Fibroblast of skin of right biceps (primary cell): Measurements from ENCODE around the gene KRT85.

ENCODE experiments used
- DNase-seq: peaks from one replicate; pipeline ENCODE4 v3.0.0-alpha.2; 2013

The KRT85 gene

DNA sequence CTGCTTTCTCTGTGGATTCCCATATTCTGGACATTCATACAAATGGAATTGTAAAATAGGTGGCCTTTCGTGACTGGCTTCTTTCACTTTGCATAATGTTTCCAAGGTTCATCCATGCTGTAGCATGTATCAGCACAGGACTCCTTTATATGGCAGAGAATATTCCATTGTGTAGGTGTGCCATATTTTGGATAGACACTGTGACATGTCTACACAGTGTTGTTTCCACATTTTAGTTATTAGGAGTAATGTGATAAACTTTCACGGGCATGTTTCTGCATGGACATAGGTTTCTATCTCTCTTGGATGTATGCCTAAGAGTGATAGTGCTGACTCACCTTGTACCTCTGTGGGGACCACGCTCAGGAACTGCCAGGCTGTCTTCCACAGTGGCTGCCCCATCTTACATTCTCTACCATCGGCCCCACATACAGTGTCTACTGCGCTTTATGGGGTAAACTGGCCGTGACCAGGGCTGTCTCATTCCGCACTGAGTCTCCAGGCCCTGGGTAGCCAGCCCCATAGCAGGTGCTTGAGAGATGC, 25.3 kb upstream of the KRT85 start:
- DNase-seq = no peak

DNA sequence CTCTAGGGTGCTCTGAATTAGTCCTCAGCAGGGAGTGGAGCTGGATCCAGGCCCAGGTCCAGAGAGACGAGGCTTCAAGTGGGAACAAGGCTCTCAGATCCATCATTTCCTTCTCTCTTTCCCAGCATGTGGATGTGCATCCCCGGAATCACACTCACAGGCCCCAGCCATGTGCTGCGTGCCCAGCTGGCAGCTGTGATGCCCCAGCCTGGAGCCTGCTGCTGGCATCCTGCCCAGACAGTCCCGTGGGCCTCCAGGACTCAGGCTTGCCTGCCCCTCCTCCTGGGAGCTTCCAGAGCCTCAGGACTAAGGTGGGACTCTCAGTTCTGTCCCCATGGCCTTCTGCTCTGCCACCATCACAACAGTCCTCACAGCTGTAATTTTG, 24.3 kb upstream of the KRT85 start:
- no peak for DNase-seq

DNA sequence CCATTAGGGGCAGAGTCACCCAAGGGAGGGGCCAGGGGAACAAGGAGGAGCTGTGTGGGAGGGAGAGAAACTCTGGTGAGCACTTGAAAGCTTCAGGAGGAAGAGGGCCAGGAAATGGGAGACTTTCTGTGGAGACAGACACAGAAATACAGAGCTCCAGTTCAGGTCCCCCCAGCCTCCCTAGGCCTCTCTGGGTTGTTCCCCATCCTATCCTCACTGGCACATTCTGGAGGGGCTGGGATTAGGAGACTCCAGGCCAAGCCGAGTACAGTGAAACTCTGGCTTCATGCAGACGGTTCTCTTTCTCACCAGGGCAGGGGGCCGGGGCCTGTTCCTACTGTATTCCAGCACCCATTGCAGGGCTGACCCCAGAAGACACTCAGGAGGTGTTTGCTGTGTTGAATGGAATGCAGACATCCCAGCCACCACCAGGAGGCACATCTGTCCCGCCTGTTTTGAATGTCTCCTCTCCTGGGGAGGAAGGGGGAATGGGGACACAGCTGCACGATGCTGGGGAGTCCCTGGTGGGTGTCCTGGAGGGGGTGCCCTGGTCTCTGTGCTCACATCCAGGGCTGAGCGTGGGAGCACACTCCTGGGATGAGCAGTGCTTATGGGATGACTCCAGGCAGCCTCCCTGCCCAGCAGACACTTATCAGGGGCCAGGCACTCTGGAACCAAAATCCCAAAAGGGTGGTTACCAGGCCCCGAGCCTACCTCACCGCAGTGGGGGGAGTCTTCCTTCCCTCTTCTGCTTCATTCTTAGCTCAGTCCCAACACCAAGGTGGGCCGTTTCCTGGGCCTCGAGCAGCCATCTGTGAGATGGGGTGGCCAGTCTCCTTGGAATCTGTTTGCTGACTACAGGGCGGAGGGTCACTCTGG, 23.7 kb upstream of the KRT85 start:
- DNase-seq = peak; percentile 43

DNA sequence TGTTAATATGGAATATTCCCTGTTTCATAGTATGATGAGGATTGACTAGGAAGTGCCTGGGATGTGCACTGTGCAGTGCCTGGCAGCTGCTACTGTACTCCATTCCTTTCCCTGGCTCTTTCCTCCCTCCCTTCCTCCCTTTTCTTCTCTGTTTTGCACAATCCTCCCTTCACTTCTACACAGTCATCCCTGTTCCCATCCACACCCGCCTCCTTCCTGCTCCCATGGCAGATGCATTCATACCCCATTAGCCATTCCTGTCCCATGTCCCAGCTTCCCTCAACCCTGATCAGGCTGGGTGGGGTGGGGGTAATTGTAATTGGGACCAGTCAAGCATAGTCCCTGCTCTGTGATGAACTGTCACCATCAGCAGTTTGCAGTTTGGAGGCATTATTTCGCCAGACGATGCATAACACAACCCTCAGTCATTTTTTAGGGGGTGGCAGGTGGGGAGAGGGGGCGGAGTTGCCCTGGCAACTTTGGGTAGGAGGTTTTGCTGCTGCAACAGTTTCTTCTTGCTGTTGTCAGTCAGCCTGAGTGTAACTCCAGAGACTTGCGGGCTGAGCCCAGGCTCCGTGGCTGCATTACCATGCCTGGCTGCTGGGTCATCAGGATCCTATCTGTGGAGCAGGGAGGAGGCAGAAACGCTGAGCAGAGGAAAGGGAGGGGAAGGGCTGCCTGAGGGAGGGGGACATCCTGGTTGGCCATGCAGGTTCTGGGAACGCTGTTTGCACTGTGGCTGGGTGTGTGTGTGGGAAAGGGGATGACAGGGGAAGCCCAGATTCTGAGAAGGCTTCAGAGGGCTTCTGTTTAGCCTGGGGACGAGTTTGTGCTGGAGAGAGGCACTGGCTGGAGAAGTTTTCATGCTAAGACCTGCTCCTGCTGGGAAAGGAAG, 22.3 kb upstream of the KRT85 start:
- peak; percentile 42 for DNase-seq

DNA sequence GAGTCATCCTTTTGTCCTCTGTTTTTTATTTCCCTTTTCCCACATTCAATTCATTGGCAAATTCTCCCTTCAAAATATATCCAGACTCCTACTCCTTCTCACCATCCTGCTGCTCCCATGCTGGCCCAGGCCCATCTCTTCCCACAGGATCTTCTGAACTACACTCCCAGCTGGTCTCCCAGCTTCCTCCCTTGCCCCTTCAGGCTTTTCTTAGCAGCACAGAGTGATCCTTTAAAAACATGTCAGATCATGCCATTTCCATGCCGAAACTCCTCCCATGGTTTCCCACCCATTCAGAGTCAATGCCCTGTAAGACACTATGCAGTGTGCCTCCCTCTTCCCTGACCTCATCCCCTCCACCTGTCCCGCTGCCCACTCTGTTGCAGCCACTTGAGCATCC, 20.6 kb upstream of the KRT85 start:
- DNase-seq = no peak

DNA sequence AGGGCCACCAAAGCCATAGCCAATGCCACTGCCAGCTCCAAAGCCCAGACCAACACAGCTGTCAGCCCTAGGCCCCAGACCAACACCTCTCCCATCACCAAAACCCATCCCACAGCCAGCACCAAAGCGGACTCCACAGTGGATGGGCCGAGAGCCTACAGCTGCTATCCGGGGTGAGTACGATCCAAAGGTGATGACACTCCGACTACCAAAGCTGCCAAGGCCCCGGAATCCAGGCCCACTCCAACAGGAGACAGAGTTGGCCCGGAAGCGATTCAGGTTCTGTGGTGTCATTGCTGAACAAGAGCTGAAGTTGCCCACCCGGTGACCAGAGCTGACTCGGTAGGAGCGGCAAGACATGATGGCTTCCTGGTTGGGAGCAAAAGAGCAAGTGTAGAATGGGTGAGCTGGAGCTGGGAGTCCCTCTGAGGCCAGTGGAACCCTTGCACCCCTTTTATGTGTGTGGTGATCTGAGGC, 18.0 kb upstream of the KRT85 start, which contains the start of gene KRT84:
Gene KRT84, minus strand, starts transcription at position 427 of the 477 bp plus-strand sequence. Its CDS starts 67 bp downstream, at position 360.
- DNase-seq = no peak

DNA sequence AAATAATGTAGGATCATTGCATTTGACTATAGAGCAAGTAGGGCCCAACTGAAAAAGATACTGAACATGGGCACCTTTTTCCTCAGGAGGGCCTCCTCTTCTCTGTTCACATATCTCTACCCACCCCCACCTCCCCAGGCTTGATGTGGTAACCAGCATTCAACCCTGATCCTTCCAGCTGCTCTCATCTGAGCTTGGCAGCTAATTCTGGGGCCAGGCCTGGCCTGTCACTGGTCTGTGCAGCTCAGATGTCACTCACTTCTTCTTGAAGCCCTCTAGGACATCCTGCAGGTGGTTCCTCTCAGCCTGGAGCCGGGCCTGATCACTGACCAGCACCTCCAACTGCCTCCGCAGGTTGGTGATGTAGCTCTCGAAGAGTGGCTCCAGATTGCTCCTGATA, 16.1 kb upstream of the KRT85 start:
- no peak for DNase-seq

DNA sequence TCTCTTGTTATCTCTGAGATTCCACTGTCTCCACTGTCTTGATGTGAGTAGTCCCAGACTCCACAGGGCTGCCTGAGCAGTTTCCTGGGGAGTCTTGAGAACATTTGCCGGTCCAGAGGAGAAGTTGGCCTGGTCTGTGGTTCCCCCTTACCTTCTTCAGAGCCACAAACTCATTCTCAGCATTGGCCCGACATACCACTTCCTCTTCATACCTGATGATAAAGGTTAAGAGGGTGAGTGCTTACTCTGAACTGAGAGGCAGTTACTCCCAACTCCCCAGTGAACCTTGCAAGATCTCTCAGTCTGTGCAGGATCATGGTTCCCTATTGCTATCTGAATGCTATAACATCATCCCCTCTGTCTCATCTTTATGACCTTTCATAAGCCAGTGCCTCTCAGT, 15.6 kb upstream of the KRT85 start:
- no peak for DNase-seq

DNA sequence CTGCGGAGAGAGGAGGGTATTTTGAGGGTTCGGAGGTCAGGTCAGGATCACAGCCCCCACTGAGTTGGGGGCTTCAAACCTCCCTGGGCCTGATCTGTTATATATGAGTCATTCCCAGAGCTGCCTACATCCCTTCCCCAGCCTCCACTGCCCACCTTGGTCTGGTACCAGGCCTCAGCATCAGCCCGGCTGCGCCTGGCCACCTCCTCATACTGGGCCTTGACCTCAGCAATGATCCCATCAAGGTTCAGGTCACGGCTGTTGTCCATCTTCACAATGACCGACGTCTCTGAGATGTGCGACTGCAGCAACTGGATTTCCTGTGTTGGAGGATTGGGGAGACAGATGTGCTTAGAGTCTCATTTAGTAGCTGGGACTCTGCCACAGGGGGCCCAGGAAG, 13.9 kb upstream of the KRT85 start:
- DNase-seq = no peak

DNA sequence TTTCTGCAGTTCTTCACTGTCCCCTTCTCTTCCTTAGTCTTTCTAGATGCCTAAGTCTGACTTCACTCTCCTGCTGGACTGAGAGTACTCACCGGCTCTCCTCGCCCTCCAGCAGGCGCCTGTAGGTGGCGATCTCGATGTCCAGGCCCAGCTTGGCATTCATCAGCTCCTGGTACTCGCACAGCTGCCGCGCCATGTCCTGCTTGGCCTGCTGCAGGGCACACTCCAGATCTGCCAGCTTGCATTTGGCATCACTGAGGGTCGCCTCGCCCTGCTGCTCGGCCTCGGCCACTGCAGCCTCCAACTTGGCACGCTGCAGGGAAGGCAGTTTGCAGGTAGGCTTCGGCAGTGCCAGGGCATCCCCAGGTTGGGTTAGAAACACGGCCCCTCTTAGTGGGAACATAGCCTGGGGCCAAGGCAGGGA, 13.0 kb upstream of the KRT85 start:
- peak; percentile 23 for DNase-seq

DNA sequence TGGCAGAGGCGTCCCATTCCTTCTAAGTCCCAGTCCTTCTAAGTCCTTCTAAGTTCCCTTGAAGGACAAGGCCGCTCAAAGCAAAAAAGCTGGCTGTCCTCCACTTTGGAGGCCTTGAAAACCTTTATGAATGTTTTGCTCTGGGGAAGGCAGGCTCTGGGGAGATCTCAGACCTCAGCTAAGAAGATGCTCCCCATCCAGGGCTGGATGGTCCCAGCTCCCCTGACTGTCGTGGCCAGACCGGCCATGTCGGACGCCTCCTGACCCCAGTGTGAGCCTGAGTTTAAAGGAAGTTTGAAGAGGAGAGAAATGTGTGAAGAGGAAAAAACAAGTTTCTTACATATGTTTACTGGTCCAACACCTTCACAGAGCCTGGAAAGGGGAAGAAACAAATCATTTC, 12.3 kb upstream of the KRT85 start:
- DNase-seq = no peak

DNA sequence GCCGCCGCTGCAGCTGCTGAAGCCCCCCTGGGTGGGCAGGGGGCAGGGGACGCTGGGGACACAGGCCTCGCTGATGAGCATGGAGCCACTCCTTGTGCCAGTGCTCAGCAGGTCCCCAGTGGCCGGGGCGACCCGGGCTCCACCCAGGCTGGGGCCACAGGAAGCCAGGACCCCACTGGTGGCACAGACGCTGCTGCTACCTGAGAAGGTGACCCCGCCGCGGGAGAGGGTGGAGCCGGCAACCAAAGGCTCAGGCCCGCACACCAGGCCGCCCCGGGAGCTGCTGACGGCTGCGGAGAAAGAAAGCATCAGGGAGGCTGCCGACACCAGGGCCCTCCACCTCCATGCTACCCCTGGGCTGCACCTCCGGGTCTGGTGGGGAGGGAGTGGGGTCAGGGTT, 10.8 kb upstream of the KRT85 start:
- no peak for DNase-seq

DNA sequence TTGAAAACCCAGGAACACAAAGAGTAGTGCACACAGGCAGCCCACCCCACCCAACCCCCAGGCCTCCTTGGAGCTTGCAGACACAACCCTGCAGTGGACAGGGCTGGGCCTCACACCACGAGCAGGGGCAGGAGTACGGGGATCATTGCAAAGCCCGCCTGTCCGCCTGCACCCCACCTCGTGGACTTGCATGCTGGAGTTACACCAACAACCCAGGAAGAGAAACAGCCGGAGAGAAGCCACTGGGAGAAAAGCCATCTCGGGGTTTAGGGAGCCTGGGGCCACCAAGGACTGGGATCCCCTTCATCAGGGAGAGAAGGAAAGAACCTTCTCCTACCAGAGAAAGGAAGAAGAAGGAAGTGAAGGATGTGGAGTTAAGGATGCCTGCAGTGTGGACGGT, 10.0 kb upstream of the KRT85 start:
- DNase-seq = no peak

DNA sequence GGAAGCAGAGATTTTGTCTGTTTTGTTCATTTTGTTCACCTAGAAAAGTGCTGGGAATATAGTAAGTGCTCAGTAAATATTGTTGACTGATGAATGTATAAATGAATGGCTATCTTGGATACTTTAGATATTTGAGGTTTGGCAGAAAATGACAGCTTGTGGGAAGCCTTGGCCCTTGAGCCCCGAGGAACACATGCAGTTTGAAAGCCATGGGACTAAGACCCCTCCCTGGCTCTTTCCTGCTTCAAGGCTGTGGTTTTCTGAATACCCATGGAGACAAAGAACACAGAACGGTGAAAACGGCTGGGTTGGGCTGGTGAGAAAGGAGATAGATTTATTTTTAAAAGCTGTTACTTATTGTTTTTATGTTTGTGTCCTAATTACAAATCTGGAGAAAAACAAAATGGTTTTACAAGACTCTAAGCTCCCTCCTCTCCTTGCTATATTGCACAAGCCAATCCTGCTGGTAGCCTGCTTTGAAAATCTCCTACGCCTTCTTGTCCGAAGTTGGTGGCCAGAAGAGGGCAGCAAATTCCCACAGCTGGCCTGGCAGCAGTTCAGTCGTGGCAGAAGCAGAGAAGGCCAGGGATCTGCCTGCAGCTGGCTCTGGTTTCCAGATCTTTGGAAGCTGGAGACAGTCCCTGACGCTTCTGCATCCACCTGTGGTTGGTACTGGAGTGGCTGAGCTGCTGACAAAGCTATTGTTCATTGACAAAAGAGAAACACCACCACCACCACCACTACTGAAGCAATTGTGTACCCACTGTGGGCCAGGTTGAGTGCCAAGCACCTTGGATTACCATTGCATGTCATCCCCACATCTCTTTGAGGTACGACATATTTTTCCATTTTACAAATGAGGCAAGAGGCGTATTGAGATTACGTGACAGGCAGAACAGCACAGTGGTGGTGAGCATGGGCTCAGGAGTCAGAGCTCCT, 5.2 kb upstream of the KRT85 start:
- peak; percentile 76 for DNase-seq

DNA sequence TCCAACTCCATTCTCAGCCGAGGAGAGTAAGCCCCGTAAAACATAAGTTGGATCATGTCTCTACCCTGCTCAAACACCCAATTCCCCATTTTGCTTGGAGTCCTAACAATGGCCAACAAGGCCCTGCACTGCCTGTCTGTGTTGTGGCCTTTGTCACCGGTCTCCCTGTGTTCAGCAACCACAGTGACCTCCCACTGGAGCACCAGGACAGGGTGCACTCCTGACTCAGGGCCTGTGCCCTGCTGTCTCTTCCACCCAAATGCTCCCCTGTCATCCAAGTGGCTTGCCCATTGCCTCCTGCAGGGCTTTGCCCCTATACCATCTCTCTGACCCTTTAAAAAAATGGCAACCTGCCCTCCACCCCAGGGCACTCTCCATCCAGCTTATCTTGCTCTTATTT, 4.4 kb upstream of the KRT85 start:
- DNase-seq = no peak

DNA sequence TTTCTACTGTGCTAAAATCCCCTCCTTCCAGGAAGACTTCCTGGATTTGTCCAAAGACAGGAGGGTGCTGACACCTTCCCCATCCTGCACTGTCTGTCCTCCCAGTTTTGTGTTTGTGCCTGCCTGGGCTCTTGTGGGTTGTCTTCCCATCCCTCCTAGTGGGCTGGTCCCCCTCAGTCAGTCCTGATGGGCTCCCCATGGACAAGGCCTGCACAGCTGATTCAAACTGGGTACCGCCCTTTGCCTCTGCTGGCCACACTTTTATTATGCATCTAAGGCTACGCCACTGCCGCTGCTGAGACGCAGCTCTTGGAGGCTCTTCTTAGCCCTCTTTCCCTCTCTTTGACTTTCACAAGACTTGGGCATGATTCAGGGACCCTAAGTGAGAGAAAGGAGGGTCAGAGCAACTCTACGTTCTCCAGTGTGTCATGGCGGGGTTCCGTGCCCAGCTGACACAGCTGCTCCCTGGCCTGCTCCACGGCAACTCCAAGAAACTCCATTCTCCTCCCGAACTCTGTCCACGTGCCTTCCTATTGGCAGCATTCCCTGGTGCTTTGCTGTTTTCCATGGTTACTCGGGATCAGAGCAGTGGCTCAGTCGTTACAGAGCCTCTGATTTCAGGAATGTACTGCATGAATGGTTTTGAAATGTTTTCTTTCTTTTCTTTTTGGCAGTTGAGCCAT, 3.8 kb upstream of the KRT85 start:
- peak; percentile 66 for DNase-seq

DNA sequence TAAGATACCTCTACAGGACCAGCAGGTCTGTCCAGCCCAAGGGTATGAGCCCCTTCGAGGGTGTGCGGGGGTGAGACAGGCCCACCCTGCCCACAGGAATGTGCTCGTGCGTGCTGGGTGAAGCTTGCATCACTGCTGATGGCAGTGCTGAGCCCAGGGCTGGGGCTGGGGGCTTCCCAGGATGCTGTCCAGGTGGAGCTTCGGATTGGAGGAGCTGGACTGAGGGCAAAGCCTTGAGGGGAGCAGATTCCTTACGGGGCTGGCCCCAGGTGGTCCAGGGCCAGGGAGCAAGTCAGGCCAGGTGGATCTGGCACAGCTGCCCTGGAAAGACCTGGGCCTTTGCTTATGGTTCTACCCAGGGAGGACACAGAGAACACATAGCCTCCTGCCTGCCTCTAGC, 2.5 kb upstream of the KRT85 start:
- no peak for DNase-seq

DNA sequence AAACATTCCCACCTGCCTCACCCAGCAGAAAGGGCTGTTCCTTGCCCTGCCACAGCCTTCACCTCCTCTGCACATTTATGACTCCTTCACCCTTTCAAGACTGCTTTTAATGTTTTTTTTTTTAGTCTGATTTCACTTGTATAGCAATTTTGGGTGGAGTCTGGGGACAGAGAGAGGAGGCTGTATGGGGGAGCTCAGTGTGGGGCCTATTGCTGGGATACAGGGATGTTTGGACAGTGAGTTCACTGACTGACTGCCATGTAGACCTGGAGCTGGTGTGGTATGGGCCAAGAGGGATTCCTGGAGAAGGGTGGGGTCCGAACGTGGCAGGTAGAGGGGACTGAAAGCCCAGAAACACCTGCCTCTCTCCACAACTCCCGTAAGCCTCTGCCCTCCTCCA, 1.9 kb upstream of the KRT85 start:
- no peak for DNase-seq

DNA sequence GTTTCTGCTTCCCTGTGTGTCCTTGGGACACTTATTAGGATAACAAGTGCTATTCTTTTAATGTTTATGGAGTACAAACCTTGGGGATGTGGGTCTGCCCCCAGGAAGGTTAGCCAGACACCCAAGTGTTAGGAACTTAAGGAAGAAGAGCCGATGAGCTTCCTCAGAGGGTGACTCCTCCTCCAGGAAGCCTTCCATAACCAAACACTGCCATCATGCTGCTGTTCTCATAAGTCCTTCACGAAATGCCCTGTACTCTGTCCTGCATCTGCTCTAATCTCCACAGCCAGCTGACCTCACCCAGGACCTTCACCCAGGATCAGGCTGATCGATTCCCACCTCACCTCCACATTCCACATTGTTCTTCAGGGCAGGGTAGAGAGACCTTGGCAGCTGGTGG, 1.2 kb upstream of the KRT85 start:
- no peak for DNase-seq

DNA sequence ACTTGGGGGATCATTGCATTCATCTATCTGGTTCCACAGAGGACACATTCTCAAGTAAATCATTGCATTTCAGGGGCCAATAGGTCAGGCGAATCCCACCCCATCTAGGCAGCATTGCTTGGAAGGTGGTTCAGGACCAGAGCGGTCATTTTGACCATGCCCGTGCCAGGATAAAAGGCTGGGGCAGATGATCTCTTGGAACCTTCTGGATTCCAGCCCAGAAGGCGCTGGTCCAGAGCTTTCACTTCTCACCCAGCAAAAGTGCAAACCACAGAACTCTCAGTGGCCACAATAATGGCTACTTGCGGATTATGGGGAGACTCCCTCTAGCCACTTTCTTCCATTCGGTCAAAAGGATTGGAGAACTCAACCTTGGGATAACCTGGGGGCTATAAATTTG, 595 bp upstream of the KRT85 start:
- no peak for DNase-seq

DNA sequence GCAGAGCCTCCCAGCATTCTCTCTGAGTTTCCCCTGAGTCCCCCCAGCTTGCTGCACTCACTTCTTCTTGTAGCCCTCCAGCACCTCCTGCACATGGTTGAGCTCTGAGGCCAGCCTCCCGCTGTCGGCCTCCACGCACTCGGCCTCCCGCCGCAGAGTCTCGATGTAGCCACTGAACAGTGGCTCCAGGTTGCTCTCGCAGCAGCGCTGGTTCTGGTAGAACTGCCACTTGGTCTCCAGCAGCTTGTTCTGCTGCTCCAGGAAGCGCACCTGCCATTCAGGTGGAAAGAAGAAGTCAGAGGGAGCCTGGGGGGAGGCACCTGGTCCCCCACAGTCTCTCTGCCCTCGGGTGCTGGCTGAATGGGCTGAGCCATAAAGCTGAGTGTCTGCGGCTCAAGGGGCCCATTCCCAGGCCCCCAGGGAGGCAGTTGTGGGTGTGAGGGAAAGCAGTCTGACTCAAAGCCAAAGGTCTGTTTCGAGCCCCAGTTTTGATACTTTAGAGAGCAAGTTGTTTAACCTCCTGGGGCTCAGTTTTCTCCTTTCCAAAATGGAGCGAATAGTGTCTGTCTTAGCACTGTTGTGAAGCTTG, 2.3 kb downstream of the KRT85 start:
- no peak for DNase-seq
